ENCODE results near the gene PRPF8.

Gene PRPF8

GRCh38 chr17:1645207-1646171 is 39.2 kb downstream of the PRPF8 start, which contains the start of gene SCARF1:
Gene SCARF1 (minus strand): TSS chr17:1645732. CDS start chr17:1645697, 35 bp downstream.
- DNase-seq (ENCODE audit: low read depth in 2 of 2), result no peak

GRCh38 chr17:1644493-1645206 is 40.0 kb downstream of the PRPF8 start:
- DNase-seq (ENCODE audit: low read depth in 2 of 2), result peak in 1 of 2 donors; percentile 45

- DNase-seq (ENCODE audit: low read depth in 2 of 2), result no peak
Measured at GRCh38 chr17:1643999-1644492, 40.6 kb downstream of the PRPF8 start.

- peak in 1 of 2 donors; percentile 34 for DNase-seq (ENCODE audit: low read depth in 2 of 2)
Measured at GRCh38 chr17:1643293-1643998, 41.2 kb downstream of the PRPF8 start.

- no peak for DNase-seq (ENCODE audit: low read depth in 2 of 2)
Measured at GRCh38 chr17:1641065-1641403, 43.6 kb downstream of the PRPF8 start.

GRCh38 chr17:1640329-1641064 is 44.2 kb downstream of the PRPF8 start:
- DNase-seq (ENCODE audit: low read depth in 2 of 2), result no peak

GRCh38 chr17:1639549-1640180 is 45.0 kb downstream of the PRPF8 start:
- DNase-seq (ENCODE audit: low read depth in 2 of 2), result no peak

GRCh38 chr17:1638624-1639300 is 45.9 kb downstream of the PRPF8 start:
- no peak for DNase-seq (ENCODE audit: low read depth in 2 of 2)

- no peak for DNase-seq (ENCODE audit: low read depth in 2 of 2)
Measured at GRCh38 chr17:1638171-1638590, 46.5 kb downstream of the PRPF8 start.

- no peak for DNase-seq (ENCODE audit: low read depth in 2 of 2)
Measured at GRCh38 chr17:1636732-1637285, 47.9 kb downstream of the PRPF8 start.

- DNase-seq (ENCODE audit: low read depth in 2 of 2), result no peak
Measured at GRCh38 chr17:1635675-1636465, 48.8 kb downstream of the PRPF8 start.

GRCh38 chr17:1634841-1635650 is 49.6 kb downstream of the PRPF8 start:
- no peak for DNase-seq (ENCODE audit: low read depth in 2 of 2)

- DNase-seq (ENCODE audit: low read depth in 2 of 2), result no peak
Measured at GRCh38 chr17:1630662-1631061, 54.0 kb downstream of the PRPF8 start.

- DNase-seq (ENCODE audit: low read depth in 2 of 2), result peak; percentile 68 to 82
Measured at GRCh38 chr17:1629504-1630310, 55.0 kb downstream of the PRPF8 start.

GRCh38 chr17:1628856-1629503 is 55.7 kb downstream of the PRPF8 start:
- DNase-seq (ENCODE audit: low read depth in 2 of 2), result peak; percentile 81

- peak in 1 of 2 donors; percentile 65 for DNase-seq (ENCODE audit: low read depth in 2 of 2)
Measured at GRCh38 chr17:1627982-1628855, 56.4 kb downstream of the PRPF8 start, which contains the start of gene SLC43A2. Gene SLC43A2 (minus strand): TSS chr17:1628834. CDS start chr17:1627874, 960 bp downstream.
